K562 (cell line): ENCODE results near the gene TRIM38. TPM values are rescaled to one million over a fixed set of nuclear protein-coding genes. Genes with fewer than 3 reads are reported as not detected.

ENCODE experiments used
- CEBPG ChIP-seq, 3 experiments: fragments of 200-800 bp in 1 of 3; sonication (Bioruptor generic) in 1 of 3; sonication (generic) in 1 of 3; formaldehyde crosslinking in 1 of 3; IDR thresholded peaks in 2 of 3; conservative IDR thresholded peaks in 1 of 3; 2 replicates each; pipeline versions ENCODE4 v1.6.1 to v1.8.0; 2016 to 2022; ENCODE audit warnings: missing compliant biosample characterization in 2 of 3, missing genetic modification characterization in 2 of 3, mild to moderate bottlenecking in 1 of 3, missing genetic modification reagents in 1 of 3
- FUS ChIP-seq: fragments of 200-400 bp; formaldehyde crosslinking; optimal IDR thresholded peaks from 2 replicates; pipeline ENCODE3; 2017; ENCODE audit warnings: low read depth, low read length
- GATAD2B ChIP-seq: fragments of 450-650 bp; IDR thresholded peaks from 2 replicates; pipeline ENCODE4 v1.6.1; 2017; ENCODE audit warnings: mild to moderate bottlenecking, borderline replicate concordance
- L3MBTL2 ChIP-seq: fragments of 450-650 bp; IDR thresholded peaks from 2 replicates; pipeline ENCODE4 v1.6.1; 2016; ENCODE audit warnings: mild to moderate bottlenecking, moderate library complexity
- NCOA6 ChIP-seq: fragments of 450-650 bp; IDR thresholded peaks from 2 replicates; pipeline ENCODE4 v1.6.1; 2017; ENCODE audit warnings: mild to moderate bottlenecking
- POLR2AphosphoS2 ChIP-seq: IDR thresholded peaks from 2 replicates; pipeline ENCODE4 v1.6.1; 2012; ENCODE audit warnings: low read length, improper control_type of control experiment
- POLR2AphosphoS5 ChIP-seq: IDR thresholded peaks from 2 replicates; pipeline ENCODE4 v1.6.1; 2011; ENCODE audit warnings: mild to moderate bottlenecking, low read depth, low read length, moderate library complexity; ENCODE audit not compliant: control insufficient read depth, insufficient read depth
- SOX6 ChIP-seq: fragments of 450-650 bp; IDR thresholded peaks from 2 replicates; pipeline ENCODE4 v1.6.1; 2014; ENCODE audit warnings: mild to moderate bottlenecking
- polyA plus RNA-seq, 8 experiments: library from polyadenylated mRNA; depleted of rRNA in 4 of 8; stranded (reverse) in 5 of 8; unstranded in 3 of 8; fragments of >200 nt; fragmentation: Nextera tagmentation in 2 of 8; fragmentation: Illumina TruSeq in 1 of 8; extraction: Ambion mirVana in 2 of 8; extraction: Trizol in 1 of 8; gene quantifications; 2 replicates each; pipeline versions ENCODE4 v1.2.1 to v1.2.3, GENCODE V29; 2011 to 2014; ENCODE audit warnings: inconsistent platforms in 1 of 8, missing spikeins in 1 of 8
- total RNA-seq, 7 experiments: library from RNA; depleted of rRNA in 6 of 7; stranded (reverse); fragments of >200 nt in 6 of 7; fragmentation: Illumina TruSeq in 2 of 7; extraction: Trizol in 2 of 7; gene quantifications; 2 replicates each; pipeline versions ENCODE4 v1.2.1 to v1.2.3, GENCODE V29; 2011 to 2021; ENCODE audit warnings: low replicate concordance in 1 of 7
- TF ChIP-seq, protein P1 (sequence below), 2 experiments: fragments of 450-650 bp; formaldehyde crosslinking in 1 of 2; IDR thresholded peaks; 2 replicates each; pipeline versions ENCODE4 v1.4.0 to v1.6.1; 2014 to 2020; ENCODE audit warnings: mild to moderate bottlenecking in 2 of 2, borderline replicate concordance in 1 of 2, low read depth in 1 of 2
- TF ChIP-seq, protein P2 (sequence below): fragments of 450-650 bp; IDR thresholded peaks from 2 replicates; pipeline ENCODE4 v1.6.1; 2018; ENCODE audit warnings: mild to moderate bottlenecking, low read depth; ENCODE audit not compliant: partially characterized antibody
- TF ChIP-seq, protein P3 (sequence below): fragments of 450-650 bp; IDR thresholded peaks from 2 replicates; pipeline ENCODE4 v1.6.1; 2018; ENCODE audit not compliant: partially characterized antibody

The TRIM38 gene
- total and polyA plus RNA-seq, 9 of the 15 experiments (the other 6 are each of a cell fraction or from before 2014, with no cell fraction given) = 1.7 to 6.7 (median 6.3) TPM

DNA sequence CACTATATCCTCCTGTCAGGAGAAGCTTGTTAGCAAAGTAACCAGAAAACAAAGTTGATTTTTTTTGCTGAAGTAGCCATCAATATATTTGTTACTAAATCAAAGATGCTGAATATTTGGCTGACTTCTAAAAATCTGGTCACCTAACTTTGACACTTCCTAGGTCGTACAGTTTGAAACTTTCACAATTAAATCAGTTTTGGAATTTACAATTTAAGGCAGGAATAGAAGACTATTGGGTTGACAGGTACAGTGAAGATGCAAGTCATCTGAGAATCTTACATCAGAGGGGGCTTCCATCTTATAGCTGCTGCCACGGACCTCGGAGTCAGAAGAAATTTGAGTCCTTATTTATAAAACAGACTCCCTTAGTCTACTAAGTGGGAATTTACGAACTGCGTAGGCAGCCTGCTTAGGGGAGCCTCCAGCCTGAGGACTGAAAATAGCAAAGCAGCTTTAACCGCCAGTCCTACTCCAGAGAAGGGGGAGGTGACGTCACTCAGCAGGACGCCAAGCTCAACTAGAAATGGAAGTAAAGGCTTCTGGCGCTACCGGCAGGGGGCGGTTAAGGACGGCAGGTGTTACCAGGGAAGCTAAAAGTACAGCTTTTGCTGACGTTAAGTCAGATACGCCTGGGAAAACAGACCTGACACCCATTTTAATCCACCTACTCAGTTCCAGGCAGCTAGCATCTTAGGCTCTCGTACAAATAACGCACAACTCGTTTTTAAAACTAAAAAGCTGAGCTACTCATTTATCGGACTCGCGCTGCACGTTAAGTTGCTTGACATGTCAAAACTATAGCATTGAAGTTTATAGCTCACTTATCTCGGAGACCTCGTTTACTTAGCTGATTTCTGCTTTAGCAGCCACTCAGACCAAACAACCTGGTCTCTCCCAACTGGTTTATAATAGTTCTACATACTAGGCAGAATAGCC lies 63.6 kb downstream of the TRIM38 start (continued):
- TF ChIP-seq, protein P1, sequence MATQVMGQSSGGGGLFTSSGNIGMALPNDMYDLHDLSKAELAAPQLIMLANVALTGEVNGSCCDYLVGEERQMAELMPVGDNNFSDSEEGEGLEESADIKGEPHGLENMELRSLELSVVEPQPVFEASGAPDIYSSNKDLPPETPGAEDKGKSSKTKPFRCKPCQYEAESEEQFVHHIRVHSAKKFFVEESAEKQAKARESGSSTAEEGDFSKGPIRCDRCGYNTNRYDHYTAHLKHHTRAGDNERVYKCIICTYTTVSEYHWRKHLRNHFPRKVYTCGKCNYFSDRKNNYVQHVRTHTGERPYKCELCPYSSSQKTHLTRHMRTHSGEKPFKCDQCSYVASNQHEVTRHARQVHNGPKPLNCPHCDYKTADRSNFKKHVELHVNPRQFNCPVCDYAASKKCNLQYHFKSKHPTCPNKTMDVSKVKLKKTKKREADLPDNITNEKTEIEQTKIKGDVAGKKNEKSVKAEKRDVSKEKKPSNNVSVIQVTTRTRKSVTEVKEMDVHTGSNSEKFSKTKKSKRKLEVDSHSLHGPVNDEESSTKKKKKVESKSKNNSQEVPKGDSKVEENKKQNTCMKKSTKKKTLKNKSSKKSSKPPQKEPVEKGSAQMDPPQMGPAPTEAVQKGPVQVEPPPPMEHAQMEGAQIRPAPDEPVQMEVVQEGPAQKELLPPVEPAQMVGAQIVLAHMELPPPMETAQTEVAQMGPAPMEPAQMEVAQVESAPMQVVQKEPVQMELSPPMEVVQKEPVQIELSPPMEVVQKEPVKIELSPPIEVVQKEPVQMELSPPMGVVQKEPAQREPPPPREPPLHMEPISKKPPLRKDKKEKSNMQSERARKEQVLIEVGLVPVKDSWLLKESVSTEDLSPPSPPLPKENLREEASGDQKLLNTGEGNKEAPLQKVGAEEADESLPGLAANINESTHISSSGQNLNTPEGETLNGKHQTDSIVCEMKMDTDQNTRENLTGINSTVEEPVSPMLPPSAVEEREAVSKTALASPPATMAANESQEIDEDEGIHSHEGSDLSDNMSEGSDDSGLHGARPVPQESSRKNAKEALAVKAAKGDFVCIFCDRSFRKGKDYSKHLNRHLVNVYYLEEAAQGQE (IDR thresholded peaks at IDR 0.05; ENCODE audit: borderline replicate concordance) = peak; percentile 68
- TF ChIP-seq, protein P1 (CRISPR knock-in tag; IDR thresholded peaks at IDR 0.05; ENCODE audit: low read depth) = no peak
- TF ChIP-seq POLR2AphosphoS2 (peak; percentile 78; the same call in 1 of the 2 replicates), FUS (no peak), SOX6 (peak; percentile 58; the same call in 1 of the 2 replicates), NCOA6 (no peak), L3MBTL2 (peak; percentile 32; the same call in 1 of the 2 replicates), CEBPG (CRISPR knock-in tag; IDR thresholded peaks at IDR 0.05) (0 out of 2 replicates have a peak, but pooled peaks have one; percentile 19), CEBPG (tag; conservative IDR thresholded peaks at IDR 0.05 in 1 of 2, IDR thresholded peaks at IDR 0.05 in 1 of 2) (0 out of 4 replicates have a peak, but pooled peaks of 1 of the 2 experiments have one; percentile 27), GATAD2B (peak; percentile 65; the same call in 1 of the 2 replicates), POLR2AphosphoS5 (peak; percentile 90)
- TF ChIP-seq, protein P2, sequence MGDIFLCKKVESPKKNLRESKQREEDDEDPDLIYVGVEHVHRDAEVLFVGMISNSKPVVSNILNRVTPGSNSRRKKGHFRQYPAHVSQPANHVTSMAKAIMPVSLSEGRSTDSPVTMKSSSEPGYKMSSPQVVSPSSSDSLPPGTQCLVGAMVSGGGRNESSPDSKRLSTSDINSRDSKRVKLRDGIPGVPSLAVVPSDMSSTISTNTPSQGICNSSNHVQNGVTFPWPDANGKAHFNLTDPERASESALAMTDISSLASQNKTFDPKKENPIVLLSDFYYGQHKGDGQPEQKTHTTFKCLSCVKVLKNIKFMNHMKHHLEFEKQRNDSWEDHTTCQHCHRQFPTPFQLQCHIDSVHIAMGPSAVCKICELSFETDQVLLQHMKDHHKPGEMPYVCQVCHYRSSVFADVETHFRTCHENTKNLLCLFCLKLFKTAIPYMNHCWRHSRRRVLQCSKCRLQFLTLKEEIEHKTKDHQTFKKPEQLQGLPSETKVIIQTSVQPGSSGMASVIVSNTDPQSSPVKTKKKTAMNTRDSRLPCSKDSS = no peak
- TF ChIP-seq, protein P3, sequence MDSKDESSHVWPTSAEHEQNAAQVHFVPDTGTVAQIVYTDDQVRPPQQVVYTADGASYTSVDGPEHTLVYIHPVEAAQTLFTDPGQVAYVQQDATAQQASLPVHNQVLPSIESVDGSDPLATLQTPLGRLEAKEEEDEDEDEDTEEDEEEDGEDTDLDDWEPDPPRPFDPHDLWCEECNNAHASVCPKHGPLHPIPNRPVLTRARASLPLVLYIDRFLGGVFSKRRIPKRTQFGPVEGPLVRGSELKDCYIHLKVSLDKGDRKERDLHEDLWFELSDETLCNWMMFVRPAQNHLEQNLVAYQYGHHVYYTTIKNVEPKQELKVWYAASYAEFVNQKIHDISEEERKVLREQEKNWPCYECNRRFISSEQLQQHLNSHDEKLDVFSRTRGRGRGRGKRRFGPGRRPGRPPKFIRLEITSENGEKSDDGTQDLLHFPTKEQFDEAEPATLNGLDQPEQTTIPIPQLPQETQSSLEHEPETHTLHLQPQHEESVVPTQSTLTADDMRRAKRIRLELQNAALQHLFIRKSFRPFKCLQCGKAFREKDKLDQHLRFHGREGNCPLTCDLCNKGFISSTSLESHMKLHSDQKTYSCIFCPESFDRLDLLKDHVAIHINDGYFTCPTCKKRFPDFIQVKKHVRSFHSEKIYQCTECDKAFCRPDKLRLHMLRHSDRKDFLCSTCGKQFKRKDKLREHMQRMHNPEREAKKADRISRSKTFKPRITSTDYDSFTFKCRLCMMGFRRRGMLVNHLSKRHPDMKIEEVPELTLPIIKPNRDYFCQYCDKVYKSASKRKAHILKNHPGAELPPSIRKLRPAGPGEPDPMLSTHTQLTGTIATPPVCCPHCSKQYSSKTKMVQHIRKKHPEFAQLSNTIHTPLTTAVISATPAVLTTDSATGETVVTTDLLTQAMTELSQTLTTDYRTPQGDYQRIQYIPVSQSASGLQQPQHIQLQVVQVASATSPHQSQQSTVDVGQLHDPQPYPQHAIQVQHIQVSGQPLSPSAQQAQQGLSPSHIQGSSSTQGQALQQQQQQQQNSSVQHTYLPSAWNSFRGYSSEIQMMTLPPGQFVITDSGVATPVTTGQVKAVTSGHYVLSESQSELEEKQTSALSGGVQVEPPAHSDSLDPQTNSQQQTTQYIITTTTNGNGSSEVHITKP = peak; percentile 50
